Skin epidermis (tissue), 12 donors: Measurements from ENCODE around the gene CPSF6.
"Not testable (repeated sequence)": the region's sequence is repeated elsewhere in the genome, so short reads cannot be mapped to it uniquely, and the experiment has no call there.

ENCODE experiments used
- H3K27ac ChIP-seq, 21 experiments: fragments of 200-600 bp; sonication (generic) in 11 of 21; one replicate each; pipeline ENCODE4 v1.5.0; 2020; ENCODE audit warnings: mild to moderate bottlenecking in 3 of 21, inconsistent platforms in 2 of 21, moderate library complexity in 2 of 21
- H3K4me3 ChIP-seq, 7 experiments: fragments of 200-600 bp; sonication (generic) in 2 of 7; one replicate each; pipeline ENCODE4 v1.5.0; 2020; ENCODE audit warnings: inconsistent platforms in 2 of 7, mild to moderate bottlenecking in 2 of 7, moderate library complexity in 1 of 7

The CPSF6 gene

GRCh38 chr12:69254046-69254445 is 14.7 kb downstream of the CPSF6 start:
- H3K27ac ChIP-seq, result no peak overlapping the region
- no peak overlapping the region for H3K4me3 ChIP-seq

GRCh38 chr12:69254862-69255261 is 15.5 kb downstream of the CPSF6 start:
- no peak overlapping the region for H3K27ac ChIP-seq

GRCh38 chr12:69258655-69259054 is 19.3 kb downstream of the CPSF6 start:
- no peak overlapping the region for H3K4me3 ChIP-seq

More at GRCh38 chr12:69254862-69255261, 15.5 kb downstream of the CPSF6 start:
- H3K4me3 ChIP-seq, result no peak overlapping the region

GRCh38 chr12:69262264-69262974 is 23.1 kb downstream of the CPSF6 start:
- H3K27ac ChIP-seq, result no peak overlapping the region

More at GRCh38 chr12:69258655-69259054, 19.3 kb downstream of the CPSF6 start:
- H3K27ac ChIP-seq, result no peak overlapping the region

GRCh38 chr12:69265205-69265604 is 25.8 kb downstream of the CPSF6 start:
- H3K4me3 ChIP-seq, result no peak overlapping the region

More at GRCh38 chr12:69262264-69262974, 23.1 kb downstream of the CPSF6 start:
- H3K4me3 ChIP-seq, result no peak overlapping the region

GRCh38 chr12:69265633-69266032 is 26.3 kb downstream of the CPSF6 start:
- H3K27ac ChIP-seq, H3K4me3 ChIP-seq: not testable (repeated sequence)

More at GRCh38 chr12:69265205-69265604, 25.8 kb downstream of the CPSF6 start:
- no peak overlapping the region for H3K27ac ChIP-seq

- no peak overlapping the region for H3K27ac ChIP-seq
Measured at GRCh38 chr12:69266036-69266635, 26.8 kb downstream of the CPSF6 start.

GRCh38 chr12:69269736-69270135 is 30.4 kb downstream of the CPSF6 start:
- Histone ChIP-seq H3K4me3 (no peak overlapping the region), H3K27ac (no peak overlapping the region)

More at GRCh38 chr12:69266036-69266635, 26.8 kb downstream of the CPSF6 start:
- no peak overlapping the region for H3K4me3 ChIP-seq

- Histone ChIP-seq H3K27ac (no peak overlapping the region), H3K4me3 (no peak overlapping the region)
Measured at GRCh38 chr12:69272511-69272910, 33.1 kb downstream of the CPSF6 start.

- H3K4me3 ChIP-seq, result no peak overlapping the region
- H3K27ac ChIP-seq, result no peak overlapping the region
Measured at GRCh38 chr12:69274861-69275260, 35.5 kb downstream of the CPSF6 start.

GRCh38 chr12:69275471-69275891 is 36.1 kb downstream of the CPSF6 start:
- no peak overlapping the region for H3K4me3 ChIP-seq

GRCh38 chr12:69278814-69279782 is 39.7 kb downstream of the CPSF6 start:
- Histone ChIP-seq H3K4me3 (no peak overlapping the region), H3K27ac (no peak overlapping the region)

More at GRCh38 chr12:69275471-69275891, 36.1 kb downstream of the CPSF6 start:
- H3K27ac ChIP-seq, result no peak overlapping the region

GRCh38 chr12:69284131-69284530 is 44.8 kb downstream of the CPSF6 start:
- H3K27ac ChIP-seq, result no peak overlapping the region
- H3K4me3 ChIP-seq, result peak overlapping the region in 1 of 7 experiments; percentile 11

GRCh38 chr12:69287556-69287955 is 48.2 kb downstream of the CPSF6 start:
- Histone ChIP-seq H3K27ac (no peak overlapping the region), H3K4me3 (no peak overlapping the region)

GRCh38 chr12:69290545-69291277 is 51.3 kb downstream of the CPSF6 start:
- Histone ChIP-seq H3K4me3 (no peak overlapping the region), H3K27ac (no peak overlapping the region)

- no peak overlapping the region for H3K27ac ChIP-seq
- H3K4me3 ChIP-seq, result no peak overlapping the region
Measured at GRCh38 chr12:69291278-69291593, 51.9 kb downstream of the CPSF6 start.

- no peak overlapping the region for H3K4me3 ChIP-seq
- no peak overlapping the region for H3K27ac ChIP-seq
Measured at GRCh38 chr12:69298133-69298532, 58.8 kb downstream of the CPSF6 start.

- H3K27ac ChIP-seq, result no peak overlapping the region
- H3K4me3 ChIP-seq, result no peak overlapping the region
Measured at GRCh38 chr12:69298947-69299346, 59.6 kb downstream of the CPSF6 start.

- Histone ChIP-seq H3K27ac (no peak overlapping the region), H3K4me3 (no peak overlapping the region)
Measured at GRCh38 chr12:69304284-69304683, 64.9 kb downstream of the CPSF6 start.

- Histone ChIP-seq H3K27ac (no peak overlapping the region), H3K4me3 (no peak overlapping the region)
Measured at GRCh38 chr12:69309461-69309860, 70.1 kb downstream of the CPSF6 start.
